ENCODE data around the gene FMN1.

Gene FMN1

DNA sequence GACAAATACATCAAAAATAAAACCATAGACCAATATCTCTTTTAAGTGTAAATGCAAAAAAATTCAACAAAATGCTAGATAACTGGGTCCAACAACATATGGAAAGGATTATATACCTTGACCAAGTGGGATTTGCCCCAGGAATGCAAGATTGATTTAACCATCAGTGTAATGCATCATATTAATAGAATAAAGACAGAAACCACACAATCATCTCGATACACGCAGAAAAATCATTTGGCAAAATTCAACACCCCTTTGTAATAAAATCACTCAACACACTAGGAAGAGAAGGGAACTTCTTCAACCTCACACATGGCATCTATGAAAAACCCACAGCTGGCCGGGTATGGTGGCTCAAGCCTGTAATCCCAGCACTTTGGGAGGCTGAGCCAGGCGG, 457.2 kb downstream of the FMN1 start:
- no peak for DNase-seq

DNA sequence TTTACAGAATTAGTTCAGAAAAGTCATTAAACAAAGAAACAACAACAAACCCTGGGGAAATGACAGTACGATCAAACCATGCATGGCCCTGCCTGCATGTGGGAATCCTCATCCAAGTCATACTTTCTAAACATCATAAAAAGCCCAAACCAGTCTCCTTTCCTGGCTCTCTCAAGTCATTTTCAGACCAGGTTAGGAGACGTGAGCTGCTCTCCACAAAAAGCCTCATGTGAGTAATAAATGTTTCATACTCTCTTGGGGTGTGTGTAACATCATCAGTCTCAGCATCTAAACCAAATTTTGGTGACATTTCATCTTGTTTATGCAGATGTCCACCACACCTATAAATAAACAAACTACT, 457.8 kb downstream of the FMN1 start:
- no peak for DNase-seq

DNA sequence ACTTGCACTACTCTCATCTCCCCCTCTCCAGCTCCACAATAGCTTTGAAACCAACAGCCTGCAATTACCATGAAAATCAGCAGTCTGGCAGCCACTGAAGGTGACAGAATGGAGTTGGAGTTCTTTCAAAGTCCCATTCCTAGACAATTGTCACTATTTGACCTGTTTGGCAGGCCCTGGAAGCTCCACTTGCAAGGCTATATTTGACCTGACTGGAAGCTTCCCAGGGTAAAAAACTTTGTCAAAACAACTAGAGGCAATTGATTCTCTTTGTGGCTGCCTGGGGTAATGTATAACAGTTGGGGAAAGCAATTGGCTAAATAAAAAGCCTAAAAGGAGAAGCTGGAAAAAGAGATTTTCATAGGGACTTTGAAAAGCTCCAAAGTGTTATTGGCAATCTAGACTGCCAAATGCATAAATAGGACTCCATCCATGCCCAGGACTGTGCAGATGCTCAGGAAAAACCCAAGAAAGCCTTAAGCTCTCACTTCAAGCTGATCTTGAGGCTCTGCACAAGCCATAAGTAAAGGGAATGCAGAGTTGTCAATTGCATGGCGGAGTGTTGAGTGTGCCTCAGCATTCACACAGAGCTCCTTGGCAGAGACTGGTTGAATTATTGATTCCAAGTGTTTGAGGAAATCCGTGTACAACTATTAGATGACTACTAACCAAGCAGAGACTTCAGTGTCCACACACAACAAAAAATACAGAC, 458.4 kb downstream of the FMN1 start:
- DNase-seq: no peak

DNA sequence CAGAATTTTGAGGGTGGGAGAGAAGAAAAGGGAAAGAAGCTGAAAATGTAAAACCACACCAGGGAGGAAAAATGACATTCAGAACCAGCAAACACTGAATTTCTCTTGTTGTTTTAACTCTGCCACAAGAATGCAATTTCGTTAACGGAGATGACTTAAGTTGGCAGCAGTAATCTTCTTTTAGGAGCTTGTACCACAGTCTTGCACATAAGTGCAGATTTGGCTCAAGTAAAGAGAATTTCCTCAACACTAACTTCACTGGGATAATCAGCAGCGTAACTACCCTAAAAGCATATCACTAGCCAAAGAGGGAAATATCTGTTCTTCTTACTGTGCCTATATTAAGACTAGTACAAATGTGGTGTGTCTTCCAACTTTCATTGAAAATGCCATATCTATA, 461.2 kb downstream of the FMN1 start:
- no peak for DNase-seq

DNA sequence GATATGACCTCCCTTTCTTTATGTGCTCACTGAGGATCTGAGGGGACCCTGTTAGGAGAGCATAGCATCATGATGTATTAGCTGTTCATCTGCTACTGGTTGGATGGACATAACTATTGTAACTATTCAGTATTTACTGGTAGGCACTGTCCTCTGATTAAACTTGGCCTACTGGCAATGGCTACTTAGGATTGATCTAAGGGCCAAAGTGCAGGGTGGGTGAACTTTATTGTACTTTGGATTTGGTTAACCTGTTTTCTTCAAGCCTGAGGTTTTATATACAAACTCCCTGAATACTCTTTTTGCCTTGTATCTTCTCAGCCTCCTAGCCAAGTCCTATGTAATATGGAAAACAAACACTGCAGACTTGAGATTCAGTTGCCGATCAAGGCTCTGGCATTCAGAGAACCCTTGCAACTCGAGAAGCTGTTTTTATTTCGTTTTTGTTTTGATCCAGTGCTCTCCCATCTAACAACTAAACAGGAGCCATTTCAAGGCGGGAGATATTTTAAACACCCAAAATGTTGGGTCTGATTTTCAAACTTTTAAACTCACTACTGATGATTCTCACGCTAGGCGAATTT, 461.8 kb downstream of the FMN1 start:
- no peak for DNase-seq

DNA sequence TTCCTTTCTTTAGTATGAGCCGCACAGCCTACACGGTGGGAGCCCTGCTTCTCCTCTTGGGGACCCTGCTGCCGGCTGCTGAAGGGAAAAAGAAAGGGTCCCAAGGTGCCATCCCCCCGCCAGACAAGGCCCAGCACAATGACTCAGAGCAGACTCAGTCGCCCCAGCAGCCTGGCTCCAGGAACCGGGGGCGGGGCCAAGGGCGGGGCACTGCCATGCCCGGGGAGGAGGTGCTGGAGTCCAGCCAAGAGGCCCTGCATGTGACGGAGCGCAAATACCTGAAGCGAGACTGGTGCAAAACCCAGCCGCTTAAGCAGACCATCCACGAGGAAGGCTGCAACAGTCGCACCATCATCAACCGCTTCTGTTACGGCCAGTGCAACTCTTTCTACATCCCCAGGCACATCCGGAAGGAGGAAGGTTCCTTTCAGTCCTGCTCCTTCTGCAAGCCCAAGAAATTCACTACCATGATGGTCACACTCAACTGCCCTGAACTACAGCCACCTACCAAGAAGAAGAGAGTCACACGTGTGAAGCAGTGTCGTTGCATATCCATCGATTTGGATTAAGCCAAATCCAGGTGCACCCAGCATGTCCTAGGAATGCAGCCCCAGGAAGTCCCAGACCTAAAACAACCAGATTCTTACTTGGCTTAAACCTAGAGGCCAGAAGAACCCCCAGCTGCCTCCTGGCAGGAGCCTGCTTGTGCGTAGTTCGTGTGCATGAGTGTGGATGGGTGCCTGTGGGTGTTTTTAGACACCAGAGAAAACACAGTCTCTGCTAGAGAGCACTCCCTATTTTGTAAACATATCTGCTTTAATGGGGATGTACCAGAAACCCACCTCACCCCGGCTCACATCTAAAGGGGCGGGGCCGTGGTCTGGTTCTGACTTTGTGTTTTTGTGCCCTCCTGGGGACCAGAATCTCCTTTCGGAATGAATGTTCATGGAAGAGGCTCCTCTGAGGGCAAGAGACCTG, 463.5 kb downstream of the FMN1 start:
- DNase-seq: no peak

DNA sequence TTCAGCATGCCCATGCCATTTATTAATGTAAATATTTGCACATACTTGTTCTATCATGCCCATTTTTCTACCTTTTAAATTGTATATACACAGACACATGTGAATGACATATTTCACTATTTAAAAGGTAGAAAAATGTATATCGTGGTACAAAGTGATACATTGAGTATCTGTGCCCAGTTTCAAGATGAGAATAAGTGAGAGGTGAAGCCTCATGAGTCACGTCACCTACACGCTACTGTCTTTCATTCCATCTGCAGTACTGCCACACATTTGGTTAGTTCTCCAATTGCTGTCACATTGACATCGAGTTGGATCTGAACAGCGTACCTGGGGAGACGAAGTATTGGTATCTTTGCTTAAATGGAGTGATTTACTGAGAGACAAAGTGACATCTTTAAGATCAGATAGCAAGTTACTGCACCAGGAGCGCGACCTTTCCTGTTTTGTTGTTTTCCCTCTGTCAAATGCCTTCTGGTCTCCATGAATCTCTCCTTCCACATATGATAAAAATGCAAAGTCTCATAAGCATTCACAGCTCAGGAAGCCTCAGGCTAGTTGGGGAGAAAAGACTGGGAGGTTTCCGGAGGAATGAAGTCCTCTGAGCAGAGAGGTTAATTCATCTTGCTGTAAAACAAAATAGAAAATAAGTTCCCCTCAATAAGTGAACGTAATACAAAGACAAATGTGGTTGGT, 464.7 kb downstream of the FMN1 start:
- no peak for DNase-seq

DNA sequence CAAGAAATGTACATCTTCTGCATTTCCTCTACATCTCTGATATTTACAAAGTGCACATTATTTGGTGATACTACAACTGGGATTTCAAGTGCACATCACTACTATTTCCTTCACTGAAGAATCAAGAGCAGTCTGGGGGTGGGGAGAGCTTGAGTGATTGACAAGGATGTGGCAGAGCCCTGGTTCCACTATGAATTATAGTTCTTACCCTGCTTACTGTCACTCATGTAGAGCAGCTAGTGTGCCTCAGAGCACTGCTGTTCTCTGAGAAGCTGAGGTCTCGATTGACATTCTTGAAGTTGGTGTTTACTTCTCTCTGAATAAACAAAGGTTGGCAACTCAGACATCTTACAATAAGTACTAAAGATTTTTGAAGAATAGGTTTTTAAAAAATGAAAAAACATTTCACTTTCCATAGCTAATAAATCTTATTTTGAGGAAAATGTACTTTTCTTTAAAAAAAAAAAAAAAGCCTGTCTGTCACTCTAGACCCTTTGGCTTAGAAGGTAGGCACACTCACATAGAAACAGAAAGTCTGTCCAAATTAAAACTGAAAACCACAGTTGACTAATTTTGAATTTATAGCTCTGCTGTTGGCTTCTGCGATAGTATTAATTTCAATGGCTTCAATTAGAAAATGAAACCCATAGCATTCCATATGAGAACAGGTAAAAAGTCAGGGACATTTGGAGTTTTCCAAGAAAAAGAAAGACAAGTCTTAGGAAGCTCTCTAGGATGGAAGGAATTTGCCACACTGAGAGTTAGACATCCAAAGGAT, 471.2 kb downstream of the FMN1 start:
- no peak for DNase-seq

DNA sequence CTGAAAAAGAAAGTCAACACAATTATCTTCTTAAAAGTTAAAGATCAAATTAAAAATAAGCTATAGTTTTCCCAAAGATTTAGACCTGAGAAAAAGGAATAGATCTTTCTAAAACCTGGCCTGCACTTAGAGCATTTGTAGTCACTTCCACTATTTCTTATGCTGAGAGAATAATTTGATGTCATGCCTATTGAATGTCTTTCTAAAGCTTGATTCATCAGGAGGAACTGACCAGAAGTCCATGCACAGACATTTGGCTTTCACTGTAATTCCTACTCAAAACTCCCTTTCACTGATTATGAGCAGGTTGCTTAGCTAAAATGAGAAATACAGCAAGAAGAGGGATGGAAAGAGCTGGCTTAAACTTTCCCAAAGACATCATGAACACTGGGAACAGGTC, 472.4 kb downstream of the FMN1 start:
- DNase-seq: no peak

DNA sequence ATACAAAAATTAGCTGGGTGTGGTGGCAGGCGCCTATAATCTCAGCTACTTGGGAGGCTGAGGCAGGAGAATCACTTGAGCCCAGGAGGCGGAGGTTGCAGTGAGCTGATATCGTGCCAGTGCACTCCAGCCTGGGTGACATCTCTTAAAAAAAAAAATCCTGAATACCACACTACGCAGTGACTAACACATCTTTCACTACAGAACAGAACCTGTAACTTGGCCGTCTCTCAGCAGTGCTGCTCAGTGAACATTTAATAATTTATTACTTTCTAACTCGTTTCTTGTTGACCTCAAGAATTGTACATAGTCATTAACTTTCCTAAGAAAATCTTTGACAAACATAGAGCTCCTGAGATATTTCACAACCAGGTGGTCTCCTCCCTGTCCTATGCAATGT, 472.9 kb downstream of the FMN1 start:
- DNase-seq: no peak

DNA sequence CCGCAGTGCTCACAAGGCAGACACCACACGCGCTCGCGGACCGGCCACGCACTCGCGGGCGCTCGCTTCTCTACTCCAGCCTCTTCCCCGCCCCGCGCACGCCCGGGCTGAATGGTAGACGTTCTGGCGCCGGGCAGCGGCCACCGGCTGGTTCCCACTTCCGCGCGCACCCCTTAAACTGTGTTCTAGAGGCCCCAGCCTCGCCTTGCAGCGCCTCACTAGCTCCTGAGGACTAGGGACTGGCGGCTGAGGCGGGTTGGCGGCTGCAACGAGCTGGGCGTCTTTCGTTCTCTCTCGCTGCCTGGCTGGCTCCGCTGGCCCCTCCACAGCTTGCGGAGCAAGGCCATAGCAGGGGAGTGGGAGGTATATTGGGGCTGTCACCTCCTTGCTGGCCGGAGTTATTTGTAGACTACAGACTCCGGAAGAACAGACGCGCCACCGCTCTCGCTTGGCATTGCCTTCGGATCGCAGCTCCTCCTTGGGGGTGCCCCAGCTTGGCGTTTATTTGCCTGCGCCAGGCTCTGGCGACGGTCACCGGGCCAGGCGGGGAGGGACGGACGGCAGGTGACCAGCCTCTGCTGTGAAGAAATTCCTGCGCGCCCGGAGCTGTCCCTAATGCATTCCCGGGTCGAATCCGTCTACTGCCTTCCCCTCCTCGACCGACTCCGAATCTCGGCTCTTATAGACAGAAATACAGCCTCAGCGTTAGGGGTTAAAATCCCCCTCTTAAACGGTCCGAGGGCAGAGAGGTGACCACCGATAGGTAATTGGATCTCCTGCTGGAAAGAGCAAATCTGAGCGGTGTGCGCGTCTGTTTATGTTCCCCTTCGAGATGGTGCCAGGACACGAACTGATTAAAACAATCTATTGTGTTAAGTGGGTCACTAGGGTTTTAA, 475.4 kb downstream of the FMN1 start:
- DNase-seq: peak; percentile 1

DNA sequence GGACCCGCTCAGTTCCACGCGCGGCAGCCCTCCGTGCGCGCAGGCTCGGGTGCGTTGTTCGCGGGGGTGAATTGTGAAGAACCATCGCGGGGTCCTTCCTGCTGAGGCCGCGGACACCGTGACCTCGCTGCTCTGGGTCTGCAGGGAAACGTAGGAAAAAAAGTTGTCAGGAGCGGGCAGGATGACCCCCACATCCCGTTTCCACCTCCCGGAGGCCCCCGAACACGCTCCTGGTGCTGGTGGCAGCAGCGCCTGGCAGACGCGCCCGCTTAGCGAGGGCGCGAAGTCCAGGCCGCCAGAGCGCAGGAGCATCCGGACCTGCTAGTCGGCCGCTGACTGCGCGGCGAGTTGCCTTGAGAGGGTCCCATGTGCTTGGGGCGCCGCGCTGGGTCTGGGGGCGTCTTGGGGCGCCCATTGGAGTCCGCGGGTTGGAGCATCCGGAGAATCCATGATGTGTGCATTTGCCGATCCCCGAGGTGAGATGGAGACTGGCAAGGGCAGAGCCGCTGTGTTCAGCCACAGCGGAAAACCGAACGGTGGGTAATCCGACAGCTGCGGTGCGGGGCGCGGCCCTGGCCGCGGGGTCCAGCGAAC, 476.2 kb downstream of the FMN1 start:
- DNase-seq: peak; percentile 3

DNA sequence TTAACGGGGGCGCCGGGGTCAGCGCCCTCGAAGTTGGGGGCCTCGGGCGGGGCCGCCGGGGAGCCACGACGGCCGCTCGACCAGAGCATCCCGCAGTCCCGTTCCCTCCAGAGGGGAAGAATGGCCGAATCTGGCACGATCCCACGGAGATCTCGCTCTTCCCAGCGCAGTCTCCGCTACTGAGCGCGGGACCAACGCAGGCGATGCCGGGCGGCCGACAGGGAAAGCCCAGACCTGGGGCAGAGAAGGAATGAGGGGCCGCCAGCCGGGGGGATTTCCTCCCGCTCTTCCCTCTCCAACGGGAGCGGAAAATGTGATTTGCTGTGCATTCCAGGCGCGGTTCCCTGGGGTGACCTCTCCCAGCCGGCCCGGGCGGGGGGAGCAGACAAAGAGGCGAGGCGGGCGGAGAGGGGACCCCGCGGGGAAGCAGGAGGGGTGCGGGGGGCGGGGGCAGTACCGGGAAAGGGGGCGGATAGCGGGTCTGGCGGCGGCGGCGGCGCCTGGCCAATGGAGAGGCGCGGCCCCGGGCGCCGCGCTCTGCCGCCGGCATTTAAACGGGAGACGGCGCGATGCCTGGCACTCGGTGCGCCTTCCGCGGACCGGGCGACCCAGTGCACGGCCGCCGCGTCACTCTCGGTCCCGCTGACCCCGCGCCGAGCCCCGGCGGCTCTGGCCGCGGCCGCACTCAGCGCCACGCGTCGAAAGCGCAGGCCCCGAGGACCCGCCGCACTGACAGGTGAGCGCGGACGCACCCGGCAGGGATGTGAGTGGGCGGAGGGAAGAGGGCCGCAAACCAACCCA, 476.9 kb downstream of the FMN1 start, which contains the start of gene GREM1:
TSS of gene GREM1 (plus strand) at position 579 of the 801 bp plus-strand sequence. CDS start 12,687 bp downstream, outside the sequence.
- no peak for DNase-seq

DNA sequence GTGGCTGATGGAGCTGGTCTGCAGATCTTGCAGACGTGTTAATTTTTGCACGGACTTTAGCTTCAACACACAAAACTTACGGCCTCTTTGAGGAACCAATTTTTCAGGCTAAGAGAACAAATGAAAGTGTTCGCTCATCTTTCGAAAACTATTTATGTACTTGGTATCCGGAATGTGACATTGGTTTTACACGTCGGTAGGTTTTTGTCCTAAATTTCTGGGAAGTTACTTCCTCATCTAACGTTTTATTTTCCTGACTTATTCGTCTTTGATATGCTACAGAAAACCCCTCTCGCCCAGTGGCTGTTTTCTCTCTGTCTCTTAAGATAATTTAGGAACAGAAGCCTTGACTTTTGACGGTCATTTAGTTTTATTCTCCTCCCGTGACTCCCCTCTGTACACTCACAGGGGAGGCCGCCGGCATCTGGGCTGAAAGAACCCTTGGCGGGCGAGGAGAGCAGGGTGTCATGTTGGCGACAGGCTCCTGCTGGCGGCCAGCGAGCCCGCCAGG, 477.5 kb downstream of the FMN1 start:
- DNase-seq: no peak

DNA sequence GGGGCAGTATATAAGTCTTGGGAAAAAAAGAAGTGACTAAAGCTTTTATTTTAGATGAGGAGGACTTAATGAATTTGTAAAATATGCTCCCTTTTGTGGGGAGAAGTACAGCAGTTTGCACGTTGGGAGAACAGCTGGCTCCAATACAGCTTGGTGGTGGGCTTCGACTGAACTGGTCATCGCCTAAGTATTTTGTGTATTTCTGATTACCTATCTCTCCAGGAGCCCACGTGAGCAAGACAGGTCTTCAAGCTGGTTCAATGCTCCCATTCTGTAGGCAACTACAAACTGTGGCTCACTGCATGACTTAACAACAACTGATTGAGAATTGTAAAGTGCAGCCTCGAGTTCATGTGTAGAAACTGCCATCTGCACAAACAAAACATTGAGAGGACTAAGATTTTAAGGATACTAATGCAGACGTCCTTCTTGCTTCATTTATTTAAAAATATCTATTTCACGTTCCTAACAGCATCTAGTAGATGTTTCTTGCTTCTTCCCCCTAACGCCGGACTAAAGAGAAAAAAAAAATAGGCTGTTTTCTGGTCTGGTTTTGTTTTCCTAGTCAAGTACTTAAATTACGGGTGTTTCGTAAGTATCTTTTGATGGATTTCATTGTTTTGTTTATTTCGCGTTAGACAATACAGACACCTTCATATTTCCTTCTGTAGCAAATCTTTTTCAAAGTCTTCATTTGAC, 478.1 kb downstream of the FMN1 start:
- no peak for DNase-seq

All from NCI-H345 (cell line).